ENCODE measurements around the gene GANC. TPM values are rescaled to one million over a fixed set of nuclear protein-coding genes. Genes with fewer than 3 reads are reported as not detected.

GANC gene
- polyA plus RNA-seq, 6 donors from 2014 or later, result 20.8 to 48.7 (median 36.6) TPM

DNA sequence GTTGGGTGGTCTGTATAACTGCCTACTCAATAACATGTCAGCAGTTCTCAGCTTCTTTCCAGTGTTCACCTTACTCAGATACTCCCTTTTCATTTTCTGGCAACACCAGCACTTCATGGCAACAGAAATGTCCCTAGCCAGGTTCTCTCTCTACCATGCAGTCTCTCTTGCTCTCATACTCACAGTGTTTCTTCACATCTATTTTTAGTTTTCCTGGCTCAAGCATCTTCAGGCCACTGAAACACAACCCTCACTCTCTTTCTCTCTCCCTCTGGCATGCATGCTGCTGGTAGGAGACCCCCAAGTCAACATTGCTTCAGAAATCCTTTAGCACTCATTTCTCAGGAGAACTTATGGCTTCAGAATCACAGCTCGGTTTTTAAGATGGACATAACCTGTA is 86.2 kb downstream of the GANC start, which contains the start of gene CAPN3:
TSS of gene CAPN3 (plus strand) at position 253 of the 400 bp plus-strand sequence. CDS start 305 bp downstream, outside the sequence.
- Mint-ChIP-seq H3K4me3 (no peak within 1 kb of the TSS), H3K27me3 (no peaks in the 10 kb centered on the region), H3K36me3 (peaks cover 0 to 8% of the 10 kb centered on the region in 2 donors), H3K9me3 (no peaks in the 10 kb centered on the region), H3K4me1 (peaks cover 0 to 4% (median 0%) of the 10 kb centered on the region in 3 donors), H3K27ac (peak within 1 kb of the TSS in 1 of 6 donors; percentile 30)
- ATAC-seq (ENCODE audit: low read depth in 2 of 2) (no peak), DNase-seq (no peak)

DNA sequence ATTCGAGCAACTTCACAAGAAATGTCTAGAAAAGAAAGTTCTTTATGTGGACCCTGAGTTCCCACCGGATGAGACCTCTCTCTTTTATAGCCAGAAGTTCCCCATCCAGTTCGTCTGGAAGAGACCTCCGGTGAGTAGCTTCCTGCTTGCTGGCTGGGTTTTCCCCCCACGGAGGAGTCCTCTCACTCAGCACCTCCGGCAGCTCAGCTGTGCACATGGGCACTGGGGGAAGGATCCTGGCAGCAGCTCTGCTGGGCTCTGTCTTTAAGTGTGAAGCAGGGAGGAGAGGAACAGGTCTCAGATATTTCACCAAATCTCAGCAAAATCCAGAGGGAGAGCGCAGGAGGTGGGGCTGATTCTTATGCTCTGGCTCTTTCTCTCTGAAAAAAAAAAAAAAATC is 87.0 kb downstream of the GANC start:
- ATAC-seq (ENCODE audit: low read depth in 2 of 2), result no peak
- Mint-ChIP-seq H3K27ac (peak overlapping the region in 1 of 6 donors; percentile 30), H3K27me3 (no peaks in the 10 kb centered on the region), H3K9me3 (no peaks in the 10 kb centered on the region), H3K4me1 (peaks cover 0 to 4% (median 0%) of the 10 kb centered on the region in 3 donors), H3K36me3 (peaks cover 0 to 8% of the 10 kb centered on the region in 2 donors), H3K4me3 (no peak overlapping the region)
- DNase-seq, result no peak

DNA sequence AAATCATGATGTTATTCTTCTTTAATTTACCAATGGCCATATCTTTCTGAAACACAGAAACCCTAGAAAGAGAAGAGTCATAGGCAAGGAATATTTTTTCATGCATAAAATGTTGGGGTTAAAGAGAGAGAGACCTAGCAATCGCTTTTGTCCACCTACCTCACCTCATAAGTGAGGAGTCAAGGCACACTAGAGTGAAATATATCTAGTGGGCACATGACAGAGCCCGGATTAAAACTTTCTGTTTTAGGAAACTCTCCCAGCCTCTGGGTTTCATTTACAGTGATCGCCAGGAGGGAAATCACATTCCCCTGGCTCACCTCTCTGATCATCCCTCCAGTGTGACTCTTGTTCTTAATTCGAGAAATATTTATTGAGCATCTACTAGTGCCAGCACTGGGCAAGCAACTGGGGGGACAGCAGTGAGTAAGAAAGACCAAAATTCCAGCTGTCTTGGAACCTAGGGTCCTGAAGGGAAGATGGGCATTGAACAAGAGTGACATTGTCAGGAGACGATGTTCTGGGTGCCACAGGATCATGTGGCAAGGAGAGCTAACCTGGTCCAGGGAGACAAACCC is 87.6 kb downstream of the GANC start:
- Mint-ChIP-seq H3K27ac (peak overlapping the region in 1 of 6 donors; percentile 15), H3K27me3 (no peaks in the 10 kb centered on the region), H3K9me3 (no peaks in the 10 kb centered on the region), H3K4me1 (peaks cover 0 to 9% (median 3%) of the 10 kb centered on the region in 3 donors), H3K36me3 (peaks cover 0 to 14% of the 10 kb centered on the region in 2 donors), H3K4me3 (no peak overlapping the region)
- ATAC-seq (ENCODE audit: low read depth in 2 of 2), result no peak
- no peak for DNase-seq

DNA sequence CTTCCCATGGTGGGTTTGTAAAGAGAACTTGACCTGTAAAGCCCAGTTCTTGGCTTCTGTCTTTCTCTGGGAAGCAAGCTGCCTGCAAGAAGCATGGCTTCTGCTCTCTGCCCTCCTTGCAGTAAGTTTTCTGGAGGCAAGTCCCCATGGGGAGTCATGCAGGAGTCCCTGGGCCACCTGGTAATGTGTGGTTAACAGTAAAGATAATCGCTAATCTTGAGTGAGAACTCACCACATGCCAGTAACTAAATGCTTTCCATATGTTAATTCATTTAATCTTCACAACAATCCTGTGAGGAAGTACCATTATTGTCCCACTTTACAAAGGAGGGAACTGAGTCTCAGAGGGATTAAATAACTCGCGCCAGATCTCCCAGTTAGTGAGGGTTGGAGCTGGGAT is 90.5 kb downstream of the GANC start:
- no peaks in the 10 kb centered on the region for H3K9me3 Mint-ChIP-seq
- H3K27ac Mint-ChIP-seq, result peak overlapping the region in 1 of 6 donors; percentile 62

DNA sequence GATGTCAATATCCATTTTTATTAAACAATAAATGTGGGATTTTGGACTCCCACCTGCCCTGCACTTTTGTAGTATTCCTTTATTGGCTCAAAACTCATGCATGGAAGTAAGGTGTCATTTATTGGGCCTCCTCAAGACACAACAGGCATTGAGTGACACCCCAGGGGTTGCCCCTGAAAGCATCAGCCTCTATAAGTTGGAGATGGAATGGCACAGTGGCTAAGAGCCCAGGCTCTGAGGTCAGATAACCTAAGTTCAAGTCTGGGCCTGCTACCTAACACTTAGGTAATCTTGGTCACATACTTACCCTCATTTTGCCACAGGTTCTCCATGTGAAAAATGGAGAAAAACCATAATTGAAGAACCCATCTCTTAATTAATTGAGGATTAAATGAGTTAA is 90.9 kb downstream of the GANC start:
- DNase-seq, result no peak
- ATAC-seq (ENCODE audit: low read depth in 2 of 2), result no peak
- H3K36me3 Mint-ChIP-seq, result peaks cover 3 to 20% of the 10 kb centered on the region in 2 donors
- H3K27me3 Mint-ChIP-seq, result no peaks in the 10 kb centered on the region
- H3K9me3 Mint-ChIP-seq, result no peaks in the 10 kb centered on the region
- peaks cover 4 to 9% (median 5%) of the 10 kb centered on the region in 3 donors for H3K4me1 Mint-ChIP-seq
- no peak overlapping the region for H3K27ac Mint-ChIP-seq
- H3K4me3 Mint-ChIP-seq, result no peak overlapping the region

More for the DNA sequence above, 90.5 kb downstream of the GANC start:
- H3K4me1 Mint-ChIP-seq, result peaks cover 4 to 9% (median 5%) of the 10 kb centered on the region in 3 donors
- H3K4me3 Mint-ChIP-seq, result no peak overlapping the region
- peaks cover 0 to 17% of the 10 kb centered on the region in 2 donors for H3K36me3 Mint-ChIP-seq
- no peaks in the 10 kb centered on the region for H3K27me3 Mint-ChIP-seq
- no peak for ATAC-seq (ENCODE audit: low read depth in 2 of 2)
- no peak for DNase-seq

DNA sequence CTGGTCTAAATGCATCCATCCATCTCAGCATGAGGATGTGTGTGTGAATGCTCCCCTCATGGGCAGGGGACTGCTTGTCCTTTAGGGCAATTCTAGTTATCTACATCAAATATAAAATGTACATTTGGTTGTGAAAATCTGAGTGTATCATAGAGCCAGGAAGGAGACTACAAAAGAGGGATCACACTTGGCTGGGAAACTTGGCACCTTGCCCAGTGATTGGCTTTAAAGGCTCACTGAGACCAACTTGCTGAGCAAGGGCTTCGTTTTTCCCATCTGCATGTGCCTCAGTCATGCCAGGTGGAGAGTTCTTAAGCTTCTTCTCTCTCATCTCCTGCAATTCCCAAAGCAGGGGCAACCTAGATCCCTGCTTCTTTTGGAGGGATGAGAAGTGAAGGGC is 91.5 kb downstream of the GANC start:
- H3K9me3 Mint-ChIP-seq, result no peaks in the 10 kb centered on the region
- no peaks in the 10 kb centered on the region for H3K27me3 Mint-ChIP-seq
- DNase-seq (no peak), ATAC-seq (ENCODE audit: low read depth in 2 of 2) (no peak)
- no peak overlapping the region for H3K4me3 Mint-ChIP-seq
- peaks cover 4 to 5% (median 5%) of the 10 kb centered on the region in 3 donors for H3K4me1 Mint-ChIP-seq
- H3K36me3 Mint-ChIP-seq, result peaks cover 5 to 19% of the 10 kb centered on the region in 2 donors
- no peak overlapping the region for H3K27ac Mint-ChIP-seq

DNA sequence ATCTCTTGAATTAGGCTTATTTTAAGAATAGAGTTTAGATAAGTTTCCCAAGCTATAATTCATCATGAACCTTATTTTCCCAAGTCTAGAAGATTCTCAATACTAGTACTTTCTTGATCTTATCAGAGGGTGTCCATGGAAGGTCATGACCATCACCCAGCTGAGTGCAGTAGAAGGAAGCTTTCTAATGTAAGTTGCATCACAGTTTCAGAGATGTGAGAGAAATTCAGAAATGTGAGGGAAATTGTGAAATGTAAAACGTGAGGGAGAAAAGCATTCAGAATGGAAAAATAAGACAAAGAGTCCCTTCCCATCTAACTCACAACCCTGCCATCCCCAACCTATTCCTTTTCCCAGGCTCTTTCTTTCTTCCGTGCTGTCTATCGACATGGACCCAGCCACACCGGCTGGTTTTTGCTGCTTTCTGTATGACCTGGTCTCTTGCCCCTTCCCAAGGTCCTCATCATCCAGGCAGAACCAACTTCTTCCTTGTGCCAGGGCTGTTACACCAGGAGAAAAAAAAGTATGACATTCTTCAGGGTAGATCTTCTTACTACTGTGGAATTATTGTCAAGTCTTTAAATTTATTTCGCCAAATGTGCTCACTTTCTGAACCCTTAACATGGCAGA is 93.0 kb downstream of the GANC start:
- H3K27ac Mint-ChIP-seq, result peak overlapping the region in 4 of 6 donors; percentile 14 to 56 (median 22)
- DNase-seq, result no peak

DNA sequence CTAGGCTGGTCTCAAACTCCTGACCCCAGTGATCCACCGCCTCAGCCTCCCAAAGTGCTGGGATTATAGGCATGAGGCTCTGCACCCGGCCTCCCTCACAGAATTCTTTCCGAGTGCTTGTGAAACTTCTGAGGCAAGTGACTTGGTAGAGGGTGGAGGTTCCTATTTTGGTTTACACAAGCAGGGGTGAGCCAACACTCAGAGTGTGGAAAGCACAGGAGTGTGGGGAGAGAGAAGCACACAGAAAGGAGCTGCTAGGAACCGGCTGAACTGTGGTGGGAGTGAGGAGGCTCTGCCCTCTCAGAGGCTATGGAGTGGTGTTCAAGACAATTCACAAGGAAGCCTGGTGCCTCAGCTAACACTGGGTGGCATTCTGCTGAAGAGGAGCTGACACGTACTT is 94.0 kb downstream of the GANC start:
- H3K4me3 Mint-ChIP-seq, result no peak overlapping the region
- no peaks in the 10 kb centered on the region for H3K27me3 Mint-ChIP-seq
- H3K9me3 Mint-ChIP-seq, result no peaks in the 10 kb centered on the region
- H3K27ac Mint-ChIP-seq, result peak overlapping the region in 2 of 6 donors; percentile 26 to 58
- H3K36me3 Mint-ChIP-seq, result peaks cover 5 to 17% of the 10 kb centered on the region in 2 donors
- peaks cover 4 to 5% (median 5%) of the 10 kb centered on the region in 3 donors for H3K4me1 Mint-ChIP-seq
- ATAC-seq (ENCODE audit: low read depth in 2 of 2) (no peak), DNase-seq (no peak)

More for the DNA sequence above, 93.0 kb downstream of the GANC start:
- ATAC-seq (ENCODE audit: low read depth in 2 of 2), result no peak
- Mint-ChIP-seq H3K4me3 (no peak overlapping the region), H3K36me3 (peaks cover 5 to 17% of the 10 kb centered on the region in 2 donors), H3K27me3 (no peaks in the 10 kb centered on the region), H3K9me3 (no peaks in the 10 kb centered on the region), H3K4me1 (peaks cover 4 to 5% (median 5%) of the 10 kb centered on the region in 3 donors)

DNA sequence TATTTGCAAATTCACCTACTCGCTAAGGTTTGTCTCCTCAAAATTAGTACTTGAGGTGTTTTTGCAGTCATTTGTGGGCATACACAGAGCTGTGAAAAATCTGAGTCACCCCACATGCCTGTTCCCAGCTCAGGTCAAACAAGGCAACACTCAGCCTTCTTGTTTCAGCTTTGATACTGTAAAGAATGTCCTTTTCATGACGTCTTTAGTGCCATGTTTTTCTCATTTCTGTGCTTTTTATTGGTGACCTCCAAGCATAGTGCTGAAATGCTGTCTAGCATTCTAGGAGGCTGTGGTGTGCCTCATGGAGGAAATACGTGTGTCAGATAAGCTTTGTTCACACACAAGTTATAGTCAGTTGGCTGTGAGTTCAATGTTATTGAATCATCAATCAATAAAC is 95.1 kb downstream of the GANC start:
- no peaks in the 10 kb centered on the region for H3K9me3 Mint-ChIP-seq
- DNase-seq, result no peak
- no peak for ATAC-seq (ENCODE audit: low read depth in 2 of 2)
- no peaks in the 10 kb centered on the region for H3K27me3 Mint-ChIP-seq
- no peak overlapping the region for H3K27ac Mint-ChIP-seq
- H3K4me3 Mint-ChIP-seq, result no peak overlapping the region
- peaks cover 4 to 5% (median 5%) of the 10 kb centered on the region in 3 donors for H3K4me1 Mint-ChIP-seq
- H3K36me3 Mint-ChIP-seq, result peaks cover 5 to 17% of the 10 kb centered on the region in 2 donors

DNA sequence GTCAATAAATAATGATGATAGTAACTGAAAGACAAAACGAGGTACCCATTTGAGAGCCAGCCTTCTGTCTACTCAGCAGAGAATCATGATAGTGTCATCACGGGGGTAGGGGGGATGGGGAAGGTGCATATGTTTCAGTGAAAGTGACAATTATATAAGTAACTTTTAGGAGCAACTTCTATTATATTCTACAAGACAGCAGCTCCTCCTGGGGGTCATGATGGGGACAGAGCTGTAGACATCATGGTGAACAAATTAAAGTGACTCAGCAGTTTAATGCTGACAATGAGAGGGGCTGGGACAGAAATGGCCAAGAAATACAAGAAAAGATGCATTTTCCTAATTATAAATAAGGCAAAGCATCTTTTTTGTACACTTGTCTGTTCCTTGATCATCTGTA is 98.1 kb downstream of the GANC start:
- peaks cover 0 to 3% (median 1%) of the 10 kb centered on the region in 3 donors for H3K4me1 Mint-ChIP-seq
- H3K27me3 Mint-ChIP-seq, result no peaks in the 10 kb centered on the region
- peaks cover 5 to 8% of the 10 kb centered on the region in 2 donors for H3K36me3 Mint-ChIP-seq
- DNase-seq (no peak), ATAC-seq (ENCODE audit: low read depth in 2 of 2) (no peak)
- no peak overlapping the region for H3K27ac Mint-ChIP-seq
- no peaks in the 10 kb centered on the region for H3K9me3 Mint-ChIP-seq
- H3K4me3 Mint-ChIP-seq, result no peak overlapping the region

DNA sequence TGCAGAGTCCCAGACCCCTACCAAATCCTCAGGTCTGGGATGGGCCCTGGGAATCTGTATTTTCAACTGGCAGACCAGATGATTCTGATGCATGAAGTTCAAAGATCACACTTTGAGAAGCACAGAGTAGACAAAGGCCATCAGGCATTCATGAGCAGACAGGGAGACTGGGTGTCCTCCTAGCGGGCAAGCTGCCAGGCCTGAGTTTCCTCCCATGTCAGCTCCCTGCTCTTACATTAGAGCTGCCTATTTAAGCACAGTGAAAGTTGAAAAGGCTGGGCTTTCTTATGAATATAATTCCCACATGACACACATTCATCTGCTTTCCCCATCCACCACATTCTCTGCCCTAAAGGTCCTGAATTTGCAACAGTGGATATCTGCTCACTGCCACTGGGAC is 100.3 kb downstream of the GANC start:
- no peak for ATAC-seq (ENCODE audit: low read depth in 2 of 2)
- H3K36me3 Mint-ChIP-seq, result peaks cover 21 to 24% of the 10 kb centered on the region in 2 donors
- H3K9me3 Mint-ChIP-seq, result peaks cover 3 to 14% (median 7%) of the 10 kb centered on the region in 7 donors
- no peak for DNase-seq
- no peak overlapping the region for H3K4me3 Mint-ChIP-seq
- no peaks in the 10 kb centered on the region for H3K27me3 Mint-ChIP-seq
- no peak overlapping the region for H3K27ac Mint-ChIP-seq
- no peaks in the 10 kb centered on the region for H3K4me1 Mint-ChIP-seq

DNA sequence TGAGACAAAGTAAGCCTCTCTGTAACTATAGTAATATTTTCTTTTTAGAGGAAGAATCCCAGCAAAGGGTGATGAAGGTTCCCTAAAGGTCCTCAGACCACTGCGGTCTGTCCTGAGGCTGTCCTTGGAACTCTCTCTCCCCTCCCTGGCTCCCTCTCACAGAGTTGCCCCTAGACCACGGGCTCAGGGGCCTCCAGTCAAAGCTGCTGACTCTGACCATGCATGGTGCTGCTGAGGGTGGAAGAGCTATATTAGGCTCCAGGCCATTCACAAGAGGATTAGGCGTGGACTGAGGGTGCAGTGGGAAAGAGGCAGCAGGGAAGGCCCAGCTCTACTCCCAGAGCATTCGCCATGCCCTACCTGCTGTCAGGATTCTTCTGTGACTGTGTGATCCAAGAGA is 100.9 kb downstream of the GANC start:
- Mint-ChIP-seq H3K4me3 (no peak overlapping the region), H3K36me3 (peaks cover 24 to 26% of the 10 kb centered on the region in 2 donors), H3K27me3 (no peaks in the 10 kb centered on the region), H3K9me3 (peaks cover 4 to 21% (median 10%) of the 10 kb centered on the region in 7 donors), H3K27ac (no peak overlapping the region), H3K4me1 (no peaks in the 10 kb centered on the region)
- DNase-seq, result no peak
- ATAC-seq (ENCODE audit: low read depth in 2 of 2), result no peak

DNA sequence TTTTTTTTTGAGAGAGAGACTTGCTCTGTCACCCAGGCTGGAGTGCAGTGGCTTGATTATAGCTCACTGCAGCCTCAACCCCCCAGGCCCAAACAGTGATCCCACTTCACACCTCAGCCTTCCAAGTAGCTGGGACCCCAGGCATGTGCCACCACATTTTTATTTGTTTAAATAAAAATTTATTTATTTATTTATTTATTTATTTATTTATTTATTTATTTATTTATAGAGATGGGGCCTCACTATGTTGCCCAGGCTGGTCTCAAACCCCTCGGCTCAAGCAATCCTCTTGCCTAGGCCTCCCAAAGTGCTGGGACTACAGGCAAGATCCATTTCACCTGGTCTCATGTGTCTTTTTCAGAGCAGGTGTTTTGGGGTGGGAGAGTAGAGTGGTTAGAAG is 101.8 kb downstream of the GANC start:
- Mint-ChIP-seq H3K27me3 (no peaks in the 10 kb centered on the region), H3K4me1 (no peaks in the 10 kb centered on the region), H3K9me3 (peaks cover 4 to 27% (median 13%) of the 10 kb centered on the region in 7 donors), H3K4me3 (no peak overlapping the region), H3K27ac (no peak overlapping the region), H3K36me3 (peaks cover 26 to 29% of the 10 kb centered on the region in 2 donors)
- no peak for DNase-seq
- ATAC-seq (ENCODE audit: low read depth in 2 of 2), result no peak

DNA sequence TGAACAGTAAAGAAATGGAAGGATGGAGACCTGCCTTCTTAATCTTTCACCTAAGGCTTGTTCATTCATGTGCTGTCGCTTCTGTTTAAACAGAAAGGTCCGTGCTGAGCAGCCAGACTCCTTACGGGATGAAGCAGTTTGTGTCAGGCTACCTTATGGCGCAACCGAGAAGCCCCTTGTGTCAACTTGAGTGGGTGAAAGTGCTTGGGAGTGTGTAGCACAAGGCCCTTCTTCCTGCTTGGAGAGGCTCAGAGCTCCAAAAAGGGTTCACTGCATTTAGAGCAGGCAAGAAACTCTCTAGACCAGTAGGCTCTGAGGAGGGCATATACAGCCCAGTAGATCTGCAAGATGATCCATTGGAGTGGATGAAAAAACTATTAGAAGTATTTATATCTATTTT is 102.3 kb downstream of the GANC start:
- H3K27ac Mint-ChIP-seq, result no peak overlapping the region
- ATAC-seq (ENCODE audit: low read depth in 2 of 2), result no peak
- no peak for DNase-seq
- no peaks in the 10 kb centered on the region for H3K4me1 Mint-ChIP-seq
- no peaks in the 10 kb centered on the region for H3K27me3 Mint-ChIP-seq
- H3K9me3 Mint-ChIP-seq, result peaks cover 4 to 27% (median 13%) of the 10 kb centered on the region in 7 donors
- no peak overlapping the region for H3K4me3 Mint-ChIP-seq
- peaks cover 26 to 29% of the 10 kb centered on the region in 2 donors for H3K36me3 Mint-ChIP-seq

Measured in naive B cell (primary cell).